Osteocyte (in vitro differentiated cells): Measurements from ENCODE around the gene HOXA7. TPM values are rescaled to one million over a fixed set of nuclear protein-coding genes. Genes with fewer than 3 reads are reported as not detected.

Experiments used
- DNase-seq: peaks from one replicate; pipeline ENCODE4 v3.0.0; 2021; ENCODE audit warnings: mixed read lengths; ENCODE audit not compliant: unreplicated experiment; ENCODE audit errors: extremely low spot score
- H3K27ac Mint-ChIP-seq: one replicate; pipeline ENCODE4 v1.8.0; 2021; ENCODE audit warnings: mild to moderate bottlenecking, mixed read lengths; ENCODE audit not compliant: unreplicated experiment
- H3K27me3 Mint-ChIP-seq: one replicate; pipeline ENCODE4 v1.8.0; 2021; ENCODE audit warnings: mixed read lengths; ENCODE audit not compliant: unreplicated experiment
- H3K36me3 Mint-ChIP-seq: one replicate; pipeline ENCODE4 v1.8.0; 2021; ENCODE audit warnings: mixed read lengths; ENCODE audit not compliant: unreplicated experiment
- H3K4me1 Mint-ChIP-seq: one replicate; pipeline ENCODE4 v1.8.0; 2021; ENCODE audit warnings: mixed read lengths; ENCODE audit not compliant: unreplicated experiment
- H3K4me3 Mint-ChIP-seq: one replicate; pipeline ENCODE4 v1.8.0; 2021; ENCODE audit warnings: mild to moderate bottlenecking, moderate library complexity, mixed read lengths; ENCODE audit not compliant: unreplicated experiment
- H3K9me3 Mint-ChIP-seq: one replicate; pipeline ENCODE4 v1.8.0; 2021; ENCODE audit warnings: mixed read lengths; ENCODE audit not compliant: unreplicated experiment
- microRNA-seq: library from miRNA; unstranded; fragments of <30 nt; microRNA quantifications from one replicate; pipeline ENCODE4 v1.1.0, GENCODE V29; 2020; ENCODE audit not compliant: unreplicated experiment
- total RNA-seq: library from RNA; stranded (reverse); gene quantifications from 2 replicates; pipeline ENCODE4 v1.2.1, GENCODE V29; 2021
- TF ChIP-seq, protein P1 (sequence below): fragments of 200-600 bp; sonication (generic); IDR thresholded peaks from 2 replicates; pipeline ENCODE4 v1.5.0; 2021; ENCODE audit warnings: antibody characterized with exemption, mild to moderate bottlenecking, moderate library complexity

HOXA7 gene
- total RNA-seq, 1 donor from 2014 or later, result not detected

DNA sequence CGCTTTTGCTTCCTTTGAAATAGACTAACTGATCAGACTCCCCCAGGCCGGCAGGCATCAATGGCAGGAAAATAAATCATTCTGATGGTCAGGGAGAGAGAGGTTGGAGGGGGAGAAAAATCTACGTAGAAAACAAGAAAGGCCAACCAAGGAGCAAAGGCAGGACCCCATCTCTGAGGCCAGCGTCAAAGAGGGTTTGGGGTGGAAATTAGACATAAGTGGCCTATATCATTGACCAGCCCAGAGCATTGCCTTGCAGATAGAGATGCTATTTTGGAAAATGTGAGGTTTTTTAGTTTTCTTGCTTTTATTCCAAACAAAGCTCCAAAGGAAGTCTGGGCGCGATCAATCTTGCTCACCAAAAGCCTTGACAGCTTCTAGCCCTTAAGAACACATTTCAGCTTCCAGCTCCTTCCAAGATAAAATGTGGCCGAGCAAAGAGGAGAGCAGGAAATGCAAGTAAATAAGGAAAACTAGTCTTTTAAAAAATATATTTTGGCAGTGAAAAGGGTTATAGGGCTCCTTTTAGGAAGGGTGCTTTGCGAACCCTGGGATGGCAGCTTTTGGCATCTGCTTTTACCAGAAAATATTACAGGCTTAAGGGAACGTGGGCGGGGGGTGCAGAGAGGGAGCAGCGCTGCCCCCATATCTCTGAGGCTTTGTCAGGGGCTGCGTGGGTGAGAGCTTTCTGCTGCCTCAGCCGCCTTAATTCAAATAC, 52.0 kb downstream of the HOXA7 start:
- DNase-seq, result peak; percentile 36

More for the DNA sequence above, 52.0 kb downstream of the HOXA7 start:
- TF ChIP-seq, protein P1, sequence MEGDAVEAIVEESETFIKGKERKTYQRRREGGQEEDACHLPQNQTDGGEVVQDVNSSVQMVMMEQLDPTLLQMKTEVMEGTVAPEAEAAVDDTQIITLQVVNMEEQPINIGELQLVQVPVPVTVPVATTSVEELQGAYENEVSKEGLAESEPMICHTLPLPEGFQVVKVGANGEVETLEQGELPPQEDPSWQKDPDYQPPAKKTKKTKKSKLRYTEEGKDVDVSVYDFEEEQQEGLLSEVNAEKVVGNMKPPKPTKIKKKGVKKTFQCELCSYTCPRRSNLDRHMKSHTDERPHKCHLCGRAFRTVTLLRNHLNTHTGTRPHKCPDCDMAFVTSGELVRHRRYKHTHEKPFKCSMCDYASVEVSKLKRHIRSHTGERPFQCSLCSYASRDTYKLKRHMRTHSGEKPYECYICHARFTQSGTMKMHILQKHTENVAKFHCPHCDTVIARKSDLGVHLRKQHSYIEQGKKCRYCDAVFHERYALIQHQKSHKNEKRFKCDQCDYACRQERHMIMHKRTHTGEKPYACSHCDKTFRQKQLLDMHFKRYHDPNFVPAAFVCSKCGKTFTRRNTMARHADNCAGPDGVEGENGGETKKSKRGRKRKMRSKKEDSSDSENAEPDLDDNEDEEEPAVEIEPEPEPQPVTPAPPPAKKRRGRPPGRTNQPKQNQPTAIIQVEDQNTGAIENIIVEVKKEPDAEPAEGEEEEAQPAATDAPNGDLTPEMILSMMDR, result no peak
- Mint-ChIP-seq H3K27me3 (peaks cover 94% of the 10 kb centered on the region), H3K9me3 (no peaks in the 10 kb centered on the region), H3K4me1 (peaks cover 15% of the 10 kb centered on the region), H3K27ac (no peak overlapping the region), H3K4me3 (no peak overlapping the region), H3K36me3 (peaks cover 3% of the 10 kb centered on the region)

Small RNA genes lying within 50 kb of the gene (microRNA-seq; reads per million reads assigned to microRNA genes)
- gene MIR196B, result 1.6 reads per million

Other genes starting within 250 kb of the HOXA7 start
- gene HOXA1, start 60.7 kb downstream of the HOXA7 start, total RNA-seq, result not detected in 2 replicates
- not detected in 2 replicates for gene HOXA2, start 54.0 kb downstream of the HOXA7 start, total RNA-seq
- not detected in 2 replicates for gene HOXA4, start 25.9 kb downstream of the HOXA7 start, total RNA-seq
- not detected in 2 replicates for gene HOXA5, start 13.0 kb downstream of the HOXA7 start, total RNA-seq
- gene HOXA6, start 8.9 kb downstream of the HOXA7 start, total RNA-seq, result not detected in 2 replicates
- not detected in 2 replicates for gene HOXA3, start 4.1 kb downstream of the HOXA7 start, total RNA-seq
- gene HOXA9, start 8.9 kb upstream of the HOXA7 start, total RNA-seq, result not detected in 2 replicates
- not detected in 2 replicates for gene HOXA10, start 17.6 kb upstream of the HOXA7 start, total RNA-seq
- gene HOXA11, start 28.6 kb upstream of the HOXA7 start, total RNA-seq, result not detected in 2 replicates
- gene HOXA13, start 43.4 kb upstream of the HOXA7 start, total RNA-seq, result not detected in 2 replicates
- gene EVX1, start 86.1 kb upstream of the HOXA7 start, total RNA-seq, result not detected in 2 replicates